ENCODE results near the gene CPLANE1.

DNA sequence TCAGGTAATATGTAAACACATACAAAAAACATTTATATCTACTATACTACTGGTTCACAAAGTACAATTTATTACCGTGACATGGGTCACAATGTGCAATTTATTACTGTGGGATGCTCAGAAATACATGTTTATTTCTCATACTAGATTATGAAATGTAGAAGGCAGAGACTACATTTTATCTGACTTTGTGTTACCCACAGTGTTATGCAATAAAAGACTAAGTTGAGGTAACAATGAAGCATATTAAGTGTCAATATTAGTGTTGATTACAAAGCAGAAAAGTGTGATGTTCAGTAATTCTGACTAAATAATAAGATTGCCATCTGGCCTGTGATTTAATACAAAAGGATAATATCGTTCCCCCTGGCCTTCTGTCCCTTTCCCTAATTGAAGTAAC, 42.4 kb downstream of the CPLANE1 start:
- TF ChIP-seq, protein P1, sequence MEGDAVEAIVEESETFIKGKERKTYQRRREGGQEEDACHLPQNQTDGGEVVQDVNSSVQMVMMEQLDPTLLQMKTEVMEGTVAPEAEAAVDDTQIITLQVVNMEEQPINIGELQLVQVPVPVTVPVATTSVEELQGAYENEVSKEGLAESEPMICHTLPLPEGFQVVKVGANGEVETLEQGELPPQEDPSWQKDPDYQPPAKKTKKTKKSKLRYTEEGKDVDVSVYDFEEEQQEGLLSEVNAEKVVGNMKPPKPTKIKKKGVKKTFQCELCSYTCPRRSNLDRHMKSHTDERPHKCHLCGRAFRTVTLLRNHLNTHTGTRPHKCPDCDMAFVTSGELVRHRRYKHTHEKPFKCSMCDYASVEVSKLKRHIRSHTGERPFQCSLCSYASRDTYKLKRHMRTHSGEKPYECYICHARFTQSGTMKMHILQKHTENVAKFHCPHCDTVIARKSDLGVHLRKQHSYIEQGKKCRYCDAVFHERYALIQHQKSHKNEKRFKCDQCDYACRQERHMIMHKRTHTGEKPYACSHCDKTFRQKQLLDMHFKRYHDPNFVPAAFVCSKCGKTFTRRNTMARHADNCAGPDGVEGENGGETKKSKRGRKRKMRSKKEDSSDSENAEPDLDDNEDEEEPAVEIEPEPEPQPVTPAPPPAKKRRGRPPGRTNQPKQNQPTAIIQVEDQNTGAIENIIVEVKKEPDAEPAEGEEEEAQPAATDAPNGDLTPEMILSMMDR (conservative IDR thresholded peaks at IDR 0.05; ENCODE audit: low read depth, low read length), result no peak
- TF ChIP-seq EZH2 (IDR thresholded peaks at IDR 0.05; ENCODE audit: borderline replicate concordance, low read depth, low read length, poor library complexity, severe bottlenecking), result no peak
